ENCODE measurements around the gene GIPR. TPM values are rescaled to one million over a fixed set of nuclear protein-coding genes. Genes with fewer than 3 reads are reported as not detected.

Gene GIPR
- total and polyA plus RNA-seq, 8 donors: 1.9 to 44.9 (median 6.8) TPM

- TF ChIP-seq EP300 (IDR thresholded peaks at IDR 0.05): no peak
- TF ChIP-seq CTCF (IDR thresholded peaks at IDR 0.05): no peak
- no peak for TF ChIP-seq POLR2AphosphoS5 (IDR thresholded peaks at IDR 0.05)
- TF ChIP-seq POLR2A (IDR thresholded peaks at IDR 0.05): no peak
- intact Hi-C loops (cut with DNase I; ENCODE audit: low total_unique reads): no loop called here
- 54 to 62% (median 60%) methylated on average over 2 of the region's 2 CpGs for WGBS, 5 donors
These were observed 31.1 kb upstream of the GIPR start for GRCh38 chr19:45636902-45637301.

GRCh38 chr19:45637890-45638667 lies 29.9 kb upstream of the GIPR start:
- H3K27me3 ChIP-seq: no peaks in the 10 kb centered on the region
- H3K9me3 ChIP-seq: no peaks in the 10 kb centered on the region
- DNase-seq: peak; percentile 44 to 85
- TF ChIP-seq POLR2AphosphoS5 (IDR thresholded peaks at IDR 0.05) (peak in 2 of 3 donors; percentile 36 to 59), EP300 (IDR thresholded peaks at IDR 0.05) (no peak), CTCF (IDR thresholded peaks at IDR 0.05) (no peak), POLR2A (IDR thresholded peaks at IDR 0.05) (no peak)
- WGBS, 5 donors: 52 to 60% (median 54%) methylated on average over 19 of the region's 19 CpGs
- intact Hi-C loops (cut with DNase I; ENCODE audit: low total_unique reads): no loop called here
- no peaks in the 10 kb centered on the region for H3K36me3 ChIP-seq
- H3K4me1 ChIP-seq: peaks cover 37 to 57% (median 50%) of the 10 kb centered on the region in 4 donors
- peak overlapping the region in 4 of 5 donors; percentile 20 to 81 (median 76) for H3K27ac ChIP-seq
- H3K4me3 ChIP-seq: peak overlapping the region; percentile 63 to 72 (median 68)

More at GRCh38 chr19:45636902-45637301, 31.1 kb upstream of the GIPR start:
- no peak for DNase-seq
- H3K4me3 ChIP-seq: no peak overlapping the region
- no peaks in the 10 kb centered on the region for H3K9me3 ChIP-seq
- H3K27me3 ChIP-seq: no peaks in the 10 kb centered on the region
- H3K4me1 ChIP-seq: peaks cover 26 to 54% (median 48%) of the 10 kb centered on the region in 4 donors
- no peak overlapping the region for H3K27ac ChIP-seq
- H3K36me3 ChIP-seq: no peaks in the 10 kb centered on the region

GRCh38 chr19:45638930-45639729 lies 28.9 kb upstream of the GIPR start, which contains the start of gene EML2:
TSS of gene EML2 (minus strand) at chr19:45639397. CDS start at chr19:45639376, 21 bp downstream.
- DNase-seq: peak; percentile 71 to 89
- peak in 1 of 3 donors; percentile 6 for TF ChIP-seq POLR2AphosphoS5 (IDR thresholded peaks at IDR 0.05)
- TF ChIP-seq CTCF (IDR thresholded peaks at IDR 0.05): peak in 1 of 7 experiments; percentile 5
- no peak for TF ChIP-seq EP300 (IDR thresholded peaks at IDR 0.05)
- H3K4me3 ChIP-seq: peak within 1 kb of the TSS; percentile 63 to 72 (median 68)
- intact Hi-C loops (cut with DNase I; ENCODE audit: low total_unique reads): no loop called here
- no peaks in the 10 kb centered on the region for H3K9me3 ChIP-seq
- H3K36me3 ChIP-seq: no peaks in the 10 kb centered on the region
- H3K27ac ChIP-seq: peak within 1 kb of the TSS; percentile 59 to 81 (median 74)
- 2 to 4% (median 2%) methylated on average over 35 to 52 of the region's 52 CpGs for WGBS, 5 donors
- H3K27me3 ChIP-seq: peaks cover 0 to 10% (median 0%) of the 10 kb centered on the region in 3 donors
- H3K4me1 ChIP-seq: peaks cover 42 to 67% (median 57%) of the 10 kb centered on the region in 4 donors

GRCh38 chr19:45640849-45641273 lies 27.2 kb upstream of the GIPR start:
- TF ChIP-seq CTCF (IDR thresholded peaks at IDR 0.05) (no peak), POLR2AphosphoS5 (IDR thresholded peaks at IDR 0.05) (no peak), POLR2A (IDR thresholded peaks at IDR 0.05) (no peak)
- H3K4me1 ChIP-seq: peaks cover 46 to 75% (median 65%) of the 10 kb centered on the region in 4 donors
- 38 to 48% (median 39%) methylated on average over 17 of the region's 17 CpGs for WGBS, 5 donors
- peak overlapping the region in 2 of 4 donors; percentile 40 to 46 for H3K4me3 ChIP-seq
- DNase-seq: peak in 1 of 2 donors; percentile 50
- H3K36me3 ChIP-seq: no peaks in the 10 kb centered on the region
- H3K27me3 ChIP-seq: peaks cover 3 to 27% (median 4%) of the 10 kb centered on the region in 3 donors
- H3K9me3 ChIP-seq: no peaks in the 10 kb centered on the region
- peak overlapping the region; percentile 68 to 85 (median 85) for H3K27ac ChIP-seq
- intact Hi-C loops (cut with DNase I; ENCODE audit: low total_unique reads): loop anchor here (5.0 to 10.0 kb wide), 2 partner anchors 34 to 116 kb away; no protein-coding TSS in a partner anchor
